DMS 273 (cell line): ENCODE measurements around the gene HOXD10.

Experiments
- DNase-seq: peaks from one replicate; lab custom pipeline; 2025; ENCODE audit not compliant: unreplicated experiment; lab: John Stamatoyannopoulos, UW

The HOXD10 gene

DNA sequence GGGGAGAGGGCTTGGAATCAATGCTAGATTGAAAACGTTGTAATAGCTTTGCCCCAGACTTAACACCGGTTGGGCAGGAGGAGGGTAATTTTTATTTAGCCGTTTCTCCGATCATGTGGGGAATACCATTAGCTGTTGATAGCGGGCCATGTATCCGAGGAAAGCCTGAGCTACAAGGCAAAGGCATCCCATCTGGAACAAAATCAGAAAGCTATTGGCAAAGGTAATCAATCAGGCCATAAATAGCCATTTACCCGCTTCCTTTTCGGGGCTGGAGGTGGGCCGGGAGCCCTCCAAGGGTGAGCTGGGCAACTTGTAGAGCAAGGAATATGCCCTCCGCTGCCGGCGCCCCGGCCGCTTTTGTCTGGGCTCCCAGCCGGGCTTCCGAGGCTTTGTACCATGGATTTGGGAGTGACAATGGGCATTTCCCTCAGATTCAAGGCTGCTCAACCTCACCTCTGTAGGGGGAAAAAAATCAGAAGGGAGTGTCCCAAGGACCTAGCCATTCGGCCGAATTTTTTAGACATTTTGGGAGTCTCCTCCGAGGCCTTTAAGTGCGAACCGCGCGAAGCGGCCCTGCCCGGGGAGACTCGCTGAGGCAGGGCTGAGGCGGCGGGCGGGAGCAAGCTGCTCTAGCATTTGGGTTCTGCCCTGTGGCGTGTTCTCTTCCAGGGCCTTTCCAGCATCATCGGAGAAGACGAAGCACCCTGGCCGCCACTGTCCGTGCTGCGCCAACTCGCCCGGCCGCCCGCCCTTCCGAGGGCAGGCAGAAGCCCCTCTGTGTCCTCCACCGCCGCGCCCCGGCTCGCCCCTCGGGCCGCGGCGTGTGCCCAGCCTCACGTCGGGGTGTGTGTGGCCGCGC is 4.8 kb downstream of the HOXD10 start:
- DNase-seq: no peak

DNA sequence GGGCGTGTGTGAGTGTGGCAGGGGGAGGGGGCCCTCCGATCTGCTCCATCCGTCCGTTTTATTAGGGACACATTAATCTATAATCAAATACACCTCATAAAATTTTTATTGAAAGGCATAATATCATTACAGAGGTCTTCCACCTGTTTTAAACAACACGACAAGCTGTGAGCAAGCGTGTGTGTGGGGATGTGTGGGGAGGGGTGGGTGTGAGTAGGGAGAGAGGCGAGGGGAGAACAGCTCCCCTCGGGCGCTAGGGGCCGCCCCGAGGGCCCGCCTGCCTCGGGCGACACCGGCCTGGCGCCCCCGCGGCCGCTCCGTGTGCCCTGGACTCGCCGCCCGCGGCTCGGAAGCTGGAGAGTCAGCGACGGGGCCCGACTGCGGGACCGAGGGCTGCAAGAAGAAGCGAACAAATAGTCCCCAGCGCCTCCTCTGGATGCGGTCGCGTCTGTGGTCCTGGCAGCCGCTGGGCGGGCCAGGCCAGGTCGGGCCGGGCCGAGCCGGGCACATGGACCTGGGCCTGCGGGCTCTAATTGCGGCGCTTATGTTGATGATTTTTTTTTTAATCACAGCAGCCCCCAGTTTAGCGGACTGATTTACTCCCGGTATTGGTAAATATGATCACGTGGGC is 5.6 kb downstream of the HOXD10 start:
- no peak for DNase-seq

DNA sequence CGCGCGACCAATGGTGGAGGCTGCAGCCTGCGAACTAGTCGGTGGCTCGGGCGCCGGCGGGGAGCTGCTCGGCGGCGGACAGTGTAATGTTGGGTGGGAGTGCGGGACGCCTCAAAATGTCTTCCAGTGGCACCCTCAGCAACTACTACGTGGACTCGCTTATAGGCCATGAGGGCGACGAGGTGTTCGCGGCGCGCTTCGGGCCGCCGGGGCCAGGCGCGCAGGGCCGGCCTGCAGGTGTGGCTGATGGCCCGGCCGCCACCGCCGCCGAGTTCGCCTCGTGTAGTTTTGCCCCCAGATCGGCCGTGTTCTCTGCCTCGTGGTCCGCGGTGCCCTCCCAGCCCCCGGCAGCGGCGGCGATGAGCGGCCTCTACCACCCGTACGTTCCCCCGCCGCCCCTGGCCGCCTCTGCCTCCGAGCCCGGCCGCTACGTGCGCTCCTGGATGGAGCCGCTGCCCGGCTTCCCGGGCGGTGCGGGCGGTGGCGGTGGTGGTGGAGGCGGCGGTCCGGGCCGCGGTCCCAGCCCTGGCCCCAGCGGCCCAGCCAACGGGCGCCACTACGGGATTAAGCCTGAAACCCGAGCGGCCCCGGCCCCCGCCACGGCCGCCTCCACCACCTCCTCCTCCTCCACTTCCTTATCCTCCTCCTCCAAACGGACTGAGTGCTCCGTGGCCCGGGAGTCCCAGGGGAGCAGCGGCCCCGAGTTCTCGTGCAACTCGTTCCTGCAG is 6.3 kb downstream of the HOXD10 start, which contains the start of gene HOXD9:
Gene HOXD9, plus strand, starts transcription at position 37 of the 728 bp plus-strand sequence. Its CDS starts 50 bp downstream, at position 87.
- DNase-seq: no peak

DNA sequence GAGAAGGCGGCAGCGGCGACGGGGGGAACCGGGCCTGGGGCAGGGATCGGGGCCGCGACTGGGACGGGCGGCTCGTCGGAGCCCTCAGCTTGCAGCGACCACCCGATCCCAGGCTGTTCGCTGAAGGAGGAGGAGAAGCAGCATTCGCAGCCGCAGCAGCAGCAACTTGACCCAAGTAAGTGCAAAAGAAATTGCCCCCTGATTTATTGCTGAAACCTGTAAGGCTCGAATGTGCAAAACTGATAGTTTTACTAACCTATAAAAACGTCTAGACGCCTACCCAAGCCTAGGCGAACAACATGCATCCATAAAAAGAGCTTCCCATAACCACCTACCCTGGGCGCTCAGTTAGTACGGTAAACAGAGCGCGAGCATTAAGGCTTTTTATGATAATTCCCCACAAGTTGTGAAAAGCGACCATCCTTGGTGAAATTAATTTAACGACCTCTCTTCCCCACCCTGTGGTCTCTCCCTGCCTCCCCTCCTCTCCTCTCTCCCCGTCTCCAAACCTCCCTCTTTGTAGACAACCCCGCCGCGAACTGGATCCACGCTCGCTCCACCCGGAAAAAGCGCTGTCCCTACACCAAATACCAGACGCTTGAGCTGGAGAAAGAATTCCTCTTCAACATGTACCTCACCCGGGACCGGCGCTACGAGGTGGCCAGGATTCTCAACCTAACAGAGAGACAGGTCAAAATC is 7.0 kb downstream of the HOXD10 start:
- no peak for DNase-seq

DNA sequence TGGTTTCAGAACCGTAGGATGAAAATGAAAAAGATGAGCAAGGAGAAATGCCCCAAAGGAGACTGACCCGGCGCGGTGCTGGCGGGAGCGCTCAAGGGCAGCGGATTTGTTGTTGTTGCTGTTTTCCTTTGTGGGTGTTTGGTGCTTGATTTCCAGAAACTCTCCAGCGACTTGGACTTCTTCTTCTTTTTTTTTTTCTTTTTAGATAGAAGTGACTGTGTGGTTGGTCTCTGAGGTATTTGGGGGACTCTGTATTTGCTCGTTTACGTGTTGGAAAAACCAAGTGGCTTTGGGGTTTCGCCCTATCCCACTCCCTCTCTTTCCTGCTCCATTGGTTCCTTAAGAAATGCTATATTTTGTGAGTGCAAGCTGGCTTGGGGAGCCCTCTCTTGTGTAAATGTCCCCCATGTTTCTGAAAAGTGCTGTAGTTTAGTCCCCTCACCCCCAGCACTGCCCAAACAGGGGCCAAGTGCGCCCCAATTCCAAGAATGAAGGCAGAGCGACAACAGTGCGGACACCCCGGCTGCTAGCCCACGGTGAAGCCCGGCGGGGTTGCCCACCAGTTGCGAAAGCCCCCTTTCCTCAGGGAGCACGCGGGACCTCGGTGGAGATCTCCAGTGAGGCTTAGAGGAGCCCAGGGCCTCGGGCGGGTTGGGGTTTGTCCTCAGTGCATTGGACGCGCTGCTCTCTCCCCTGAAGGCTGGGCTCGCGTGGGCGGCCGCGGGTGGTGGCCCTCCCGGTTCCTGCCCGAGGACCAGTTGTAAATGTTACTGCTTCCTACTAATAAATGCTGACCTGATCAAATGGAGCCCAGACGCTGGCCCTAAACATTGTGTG is 7.8 kb downstream of the HOXD10 start:
- DNase-seq: no peak

DNA sequence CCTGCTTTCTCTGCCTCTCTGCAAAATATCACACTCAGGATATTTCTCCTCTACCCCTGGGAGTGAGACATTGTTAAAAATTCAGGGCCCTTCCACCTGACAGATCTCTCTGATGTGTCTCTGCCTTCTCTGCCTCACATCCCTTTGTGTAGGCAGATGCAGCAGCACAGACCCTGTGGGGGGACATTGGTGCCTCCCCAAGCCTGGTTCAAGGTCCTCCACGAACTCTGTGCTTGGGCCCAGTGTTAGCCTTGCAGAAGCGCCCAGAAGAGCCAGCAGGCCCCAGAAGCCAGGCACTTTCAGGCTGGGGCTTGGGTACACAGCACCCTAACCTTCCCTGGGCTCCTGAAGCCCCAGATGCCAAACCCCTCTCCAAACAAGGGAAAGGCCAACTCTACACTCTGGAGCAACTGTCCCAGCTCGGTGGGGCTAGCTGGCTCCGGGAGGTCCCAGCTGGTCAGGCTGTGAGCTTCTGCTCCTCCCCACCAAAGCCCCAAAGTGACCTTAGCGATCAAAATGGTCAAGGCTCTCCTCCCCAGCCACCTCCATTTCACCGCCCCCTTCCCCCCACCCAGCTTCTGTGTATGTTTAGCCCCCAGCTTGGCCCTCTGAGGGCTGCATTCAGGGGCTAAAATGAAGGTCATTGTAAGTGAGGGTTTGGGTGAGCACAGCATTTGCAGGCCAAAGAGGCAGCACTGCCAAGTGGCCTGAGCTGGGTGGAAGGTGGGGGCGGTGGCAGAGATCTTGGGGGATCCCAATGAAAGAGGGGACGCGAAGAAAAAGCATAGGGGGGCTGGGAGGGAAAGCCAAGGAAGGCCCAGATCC is 8.6 kb downstream of the HOXD10 start:
- DNase-seq: no peak

DNA sequence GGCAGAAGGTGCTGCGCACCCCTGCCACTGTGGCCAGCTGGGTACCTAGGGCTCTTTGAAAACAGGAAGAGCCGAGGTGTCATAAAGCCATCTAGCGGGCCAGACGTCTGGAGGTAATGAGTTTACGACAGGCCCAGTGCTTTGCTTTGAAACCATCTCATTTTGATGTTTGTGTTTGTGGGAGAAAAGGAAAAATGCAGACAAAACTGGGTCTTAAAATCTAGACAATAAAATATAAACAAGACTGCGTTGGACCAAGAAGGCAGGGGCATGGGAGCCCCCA is 9.1 kb downstream of the HOXD10 start:
- DNase-seq: no peak

DNA sequence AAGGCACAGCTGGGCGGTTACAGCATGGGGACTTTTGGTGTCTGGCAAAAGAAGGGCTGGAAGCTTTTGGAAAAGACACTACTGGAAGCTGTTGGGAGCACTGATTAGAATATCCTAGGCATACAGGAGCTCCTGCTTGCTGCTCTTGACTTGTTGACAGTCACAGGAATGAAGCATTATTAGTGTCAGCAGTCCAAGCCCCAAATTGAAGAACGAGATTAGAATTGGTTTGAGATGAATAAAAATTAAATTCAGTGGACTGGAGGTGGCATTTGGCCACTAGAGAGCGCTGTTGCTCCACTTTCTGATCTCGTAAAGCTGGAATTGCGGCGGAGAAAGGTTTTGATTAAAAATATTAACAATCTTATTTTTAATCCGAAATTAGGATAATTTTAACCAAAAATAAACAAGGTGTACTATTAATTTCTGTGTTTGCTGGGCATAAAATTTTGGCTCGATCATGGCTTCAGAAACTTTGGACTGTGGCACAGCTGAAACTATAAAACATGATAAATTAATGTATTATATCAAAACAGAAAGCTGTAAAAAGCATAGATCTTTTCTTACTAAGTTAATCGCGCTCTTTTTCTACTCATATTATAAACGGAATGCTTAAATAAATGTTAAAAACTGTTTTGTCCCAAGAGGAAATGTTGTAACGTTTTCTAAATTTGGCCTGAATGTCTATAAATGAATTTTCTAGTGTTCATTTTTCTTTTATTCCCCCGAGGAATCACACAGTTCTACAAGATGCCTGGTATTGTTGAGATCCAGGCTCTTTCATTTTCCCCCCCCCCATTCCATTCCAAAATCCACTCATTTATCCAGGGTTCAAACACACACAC is 10.6 kb downstream of the HOXD10 start:
- peak; percentile 85 for DNase-seq

DNA sequence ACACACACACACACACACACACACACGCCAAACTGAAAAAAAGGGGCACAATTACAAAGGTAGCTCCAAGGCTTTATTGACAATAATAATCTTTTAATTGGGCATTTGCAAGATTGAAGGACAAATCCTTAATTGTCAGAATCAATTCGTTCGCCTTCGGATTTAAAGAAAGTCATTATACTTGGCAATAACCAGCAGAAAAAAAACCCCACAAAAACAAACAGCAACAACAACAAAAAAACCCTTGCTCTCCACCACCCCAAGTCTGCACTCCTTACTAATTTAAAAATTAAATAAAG is 11.1 kb downstream of the HOXD10 start:
- DNase-seq: no peak

DNA sequence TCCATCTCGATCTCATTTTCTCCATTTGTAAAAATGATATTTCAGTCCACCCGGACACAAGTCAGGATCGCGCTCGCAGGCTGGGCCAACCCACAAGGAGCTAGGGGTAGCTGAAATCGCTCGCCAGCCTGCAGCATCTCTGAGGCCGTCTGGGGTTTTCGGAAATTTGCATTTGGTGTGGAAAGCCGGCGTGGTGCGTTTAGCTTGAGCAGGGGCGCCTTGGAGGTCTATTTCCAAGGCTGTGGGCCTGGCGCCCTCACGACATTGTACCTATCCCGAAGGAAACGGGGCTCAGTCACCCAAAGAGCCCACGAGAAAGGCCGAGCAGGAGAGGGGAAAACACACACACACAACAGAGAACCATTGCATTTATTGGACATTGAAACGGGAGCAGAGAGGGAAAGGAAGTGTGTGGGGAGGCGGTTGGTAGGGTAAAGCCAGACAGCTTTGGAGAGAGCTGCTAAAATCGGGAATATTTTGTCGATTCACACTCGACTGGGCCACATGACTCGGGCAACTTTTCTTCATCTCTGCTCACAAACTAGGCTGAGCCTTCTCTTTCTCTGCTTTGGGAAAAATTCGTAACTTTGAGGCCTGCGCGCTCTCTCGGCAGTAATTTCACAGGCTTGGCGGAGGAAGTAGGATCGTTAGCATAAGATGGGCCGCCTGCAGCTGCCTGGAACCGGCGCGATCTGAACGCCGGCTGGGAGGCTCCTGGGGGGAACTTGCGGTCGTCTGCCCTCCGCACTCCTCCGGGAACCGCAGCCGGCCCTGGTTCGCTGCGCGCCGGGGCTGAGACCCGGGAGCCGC is 11.8 kb downstream of the HOXD10 start:
- DNase-seq: no peak

DNA sequence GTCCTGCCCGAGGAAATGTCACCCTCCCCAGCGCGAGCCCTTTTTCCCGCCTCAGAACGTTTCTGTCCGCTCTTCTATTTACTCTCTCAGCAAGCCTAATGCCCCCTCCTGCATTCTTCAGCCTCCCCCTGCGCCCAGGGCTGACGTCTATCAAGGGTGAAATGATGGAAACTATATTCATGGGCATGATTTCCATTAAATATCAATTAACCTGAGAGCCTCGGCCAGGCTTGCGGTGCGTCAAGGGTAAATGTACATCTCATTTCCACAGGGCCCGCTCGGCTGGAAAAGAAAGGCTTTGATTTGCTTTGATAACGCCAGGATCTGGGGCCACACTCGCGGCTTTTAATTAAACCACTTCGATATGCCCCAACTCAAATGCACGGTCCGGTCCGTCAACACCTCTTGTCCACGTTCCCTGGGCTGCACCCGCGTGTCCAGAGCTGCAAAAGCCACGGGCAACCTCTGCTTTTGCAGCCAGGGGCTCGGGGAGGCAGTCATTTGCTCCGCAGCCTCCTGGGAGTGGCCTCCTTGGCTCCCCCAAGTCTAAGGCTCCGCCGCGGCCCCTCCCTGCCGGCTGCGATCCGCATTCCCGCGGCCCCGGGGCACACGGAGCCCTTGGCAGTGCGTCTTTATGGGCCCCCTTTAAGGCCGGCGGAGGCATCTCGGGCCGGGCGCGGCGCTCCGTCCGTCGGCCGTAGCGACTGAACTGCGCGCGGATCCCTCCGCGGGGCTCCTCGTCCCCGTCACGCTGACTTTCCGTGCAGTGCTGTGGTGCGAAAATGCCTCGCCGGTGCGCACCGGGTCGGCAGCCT is 12.6 kb downstream of the HOXD10 start, which contains the start of gene HOXD8:
Gene HOXD8, plus strand, starts transcription at position 724 of the 815 bp plus-strand sequence. CDS start 662 bp downstream, outside the sequence.
- peak; percentile 71 for DNase-seq

DNA sequence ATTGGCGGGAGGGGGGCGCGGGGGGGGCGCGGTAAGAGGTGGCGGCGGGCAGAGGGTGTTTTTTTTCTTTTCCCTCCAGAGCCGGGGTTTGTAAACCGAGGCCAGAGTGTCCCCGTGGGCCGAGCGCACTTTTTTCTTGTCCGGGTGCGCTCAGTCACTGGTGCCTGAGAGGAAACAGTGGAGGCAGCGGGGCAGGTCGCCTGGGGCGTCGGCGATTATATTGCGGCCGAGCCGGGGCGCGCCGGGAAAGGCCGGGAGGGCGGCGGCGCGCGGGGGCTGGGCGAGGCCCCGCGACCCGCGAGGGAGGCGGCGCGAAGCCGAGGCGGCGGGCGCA is 13.2 kb downstream of the HOXD10 start:
- no peak for DNase-seq

DNA sequence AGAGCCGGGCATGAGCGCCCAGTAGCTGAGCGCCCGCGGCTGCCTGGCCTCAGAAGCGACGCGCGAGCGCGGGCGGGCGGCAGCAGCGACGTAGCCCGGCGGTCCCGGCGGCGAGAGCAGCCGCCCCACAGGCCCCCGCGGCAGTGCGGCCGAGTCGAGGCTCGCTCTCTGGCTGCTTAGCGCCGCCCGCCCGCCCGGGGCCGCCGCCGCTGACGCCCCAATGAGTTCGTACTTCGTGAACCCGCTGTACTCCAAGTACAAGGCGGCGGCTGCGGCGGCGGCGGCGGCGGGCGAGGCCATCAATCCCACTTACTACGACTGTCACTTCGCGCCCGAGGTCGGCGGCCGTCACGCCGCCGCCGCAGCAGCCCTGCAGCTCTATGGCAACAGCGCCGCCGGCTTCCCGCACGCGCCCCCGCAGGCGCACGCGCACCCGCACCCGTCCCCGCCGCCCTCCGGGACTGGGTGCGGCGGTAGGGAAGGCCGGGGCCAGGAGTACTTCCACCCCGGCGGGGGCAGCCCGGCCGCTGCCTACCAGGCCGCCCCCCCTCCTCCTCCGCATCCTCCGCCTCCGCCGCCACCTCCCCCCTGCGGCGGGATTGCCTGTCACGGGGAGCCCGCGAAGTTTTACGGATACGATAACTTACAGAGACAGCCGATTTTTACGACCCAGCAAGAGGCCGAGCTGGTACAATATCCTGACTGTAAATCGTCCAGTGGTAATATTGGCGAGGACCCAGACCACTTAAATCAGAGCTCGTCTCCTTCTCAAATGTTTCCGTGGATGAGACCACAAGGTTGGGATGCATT is 13.8 kb downstream of the HOXD10 start:
- DNase-seq: peak; percentile 62

DNA sequence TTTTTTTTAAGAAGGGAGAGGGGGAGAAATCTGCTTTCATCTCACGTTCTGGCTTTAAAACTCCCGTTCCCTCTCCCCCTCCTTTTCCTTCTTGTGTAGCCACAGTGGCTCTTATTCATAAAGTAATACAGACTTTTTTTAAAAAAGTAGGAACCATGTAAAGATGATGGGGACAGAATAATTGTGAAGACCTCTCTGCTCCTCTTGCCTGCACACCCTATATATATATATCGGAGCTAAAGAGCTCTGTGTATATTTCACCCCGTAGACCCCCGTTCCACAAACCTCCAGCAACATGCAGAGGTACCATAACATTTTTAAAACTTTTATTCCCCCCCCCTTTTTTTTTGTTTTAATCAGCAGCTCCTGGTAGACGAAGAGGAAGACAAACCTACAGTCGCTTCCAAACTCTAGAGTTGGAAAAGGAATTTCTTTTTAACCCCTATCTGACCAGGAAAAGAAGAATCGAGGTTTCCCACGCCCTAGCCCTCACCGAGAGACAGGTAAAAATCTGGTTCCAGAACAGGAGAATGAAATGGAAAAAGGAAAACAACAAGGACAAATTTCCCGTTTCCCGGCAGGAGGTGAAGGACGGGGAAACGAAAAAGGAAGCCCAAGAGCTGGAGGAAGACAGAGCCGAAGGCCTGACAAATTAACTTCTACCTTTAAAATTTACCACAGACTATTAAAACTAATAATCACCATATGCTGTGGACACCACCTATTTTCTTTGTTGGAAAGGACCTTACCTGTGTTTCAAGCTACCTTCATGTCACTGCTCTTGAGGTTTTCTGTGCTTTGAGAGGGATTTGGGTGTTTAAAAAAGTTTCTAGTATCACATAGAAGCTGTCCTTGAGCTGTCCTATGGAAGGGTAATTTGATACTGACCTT is 14.6 kb downstream of the HOXD10 start:
- DNase-seq: no peak

DNA sequence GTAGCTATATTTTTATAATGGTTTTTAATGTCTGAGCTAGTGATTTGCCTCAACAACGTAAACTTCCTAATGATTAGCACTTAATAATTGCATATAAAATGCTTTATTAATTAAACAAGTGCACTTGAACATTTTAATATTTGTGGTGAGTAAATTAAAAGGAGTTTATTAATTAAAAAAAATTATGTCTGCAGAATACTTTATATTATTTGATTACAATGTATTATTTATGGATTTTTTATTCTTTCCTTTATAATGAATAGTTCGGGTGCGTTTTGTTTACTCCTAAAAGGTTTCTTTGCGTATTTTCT is 15.2 kb downstream of the HOXD10 start:
- DNase-seq: no peak
